NCI-H2107 (cell line): ENCODE data around the gene RXFP1.

Experiments
- DNase-seq: peaks from one replicate; lab custom pipeline; 2025; lab: John Stamatoyannopoulos, UW

The RXFP1 gene

DNA sequence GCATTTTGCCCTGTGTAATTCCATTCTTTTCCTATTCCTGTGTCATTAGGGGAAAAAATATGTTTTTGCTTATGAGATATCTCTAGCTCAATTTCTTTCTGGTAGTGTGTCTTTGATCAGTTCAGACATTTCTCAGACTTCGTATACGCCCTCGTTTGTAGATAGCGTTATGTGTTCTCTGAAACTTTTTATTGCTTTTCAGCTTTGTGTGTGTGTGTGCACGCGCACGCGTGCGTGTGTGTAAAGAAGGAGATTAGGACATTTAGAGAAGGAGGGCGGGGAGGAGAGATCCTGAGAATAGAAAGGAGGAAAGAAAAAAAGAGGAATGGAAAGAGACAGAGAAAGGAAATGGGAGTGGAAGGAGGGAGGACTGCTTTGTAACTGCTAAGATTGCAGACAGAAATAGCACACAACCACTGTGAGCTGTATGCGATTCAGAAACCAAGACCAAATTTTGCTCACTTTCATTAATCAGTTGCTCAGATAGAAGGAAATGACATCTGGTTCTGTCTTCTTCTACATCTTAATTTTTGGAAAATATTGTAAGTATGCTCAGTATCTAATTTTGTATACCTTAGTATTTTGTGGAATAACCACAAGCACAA is at the start of gene RXFP1:
RXFP1 (plus strand) TSS at position 399 of the 605 bp plus-strand sequence; CDS start at position 494, 95 bp downstream.
- DNase-seq: no peak

- DNase-seq: no peak
These were observed 39.9 kb upstream of the RXFP1 start for GRCh38 chr4:158481811-158482210.

DNA sequence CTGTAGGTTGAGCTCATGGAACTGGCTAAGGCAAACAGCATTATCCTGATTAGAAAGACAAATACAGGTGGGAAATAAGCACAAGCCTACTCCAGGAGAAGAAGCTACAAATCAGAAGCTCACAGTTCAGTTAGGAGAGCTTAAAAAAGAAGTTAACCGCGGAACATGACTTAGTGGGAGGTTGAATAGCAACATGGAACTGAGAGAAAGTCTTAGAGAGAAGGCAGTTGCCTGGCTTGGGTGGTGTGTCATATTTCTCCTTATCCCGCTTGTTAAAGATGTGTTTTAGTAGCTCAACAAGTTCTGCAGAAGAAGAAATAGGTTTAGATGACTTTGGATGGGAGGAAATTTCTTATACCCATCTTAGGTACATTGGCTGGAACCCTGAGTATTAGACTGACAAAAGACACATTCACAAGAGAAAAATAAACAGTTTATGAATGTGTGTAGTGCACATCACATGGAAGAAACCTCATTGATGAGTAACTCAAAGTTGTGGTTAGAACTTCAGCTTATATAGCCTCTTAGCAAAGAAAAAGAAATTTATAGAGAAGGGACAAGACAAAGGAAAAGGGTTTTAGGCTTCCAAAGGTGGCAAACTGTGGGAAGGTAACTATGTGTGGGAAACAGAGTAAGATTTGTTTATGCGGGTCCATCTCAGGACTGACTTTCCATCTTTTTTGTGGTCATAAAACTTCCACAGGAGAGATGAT is 37.4 kb upstream of the RXFP1 start:
- no peak for DNase-seq

DNA sequence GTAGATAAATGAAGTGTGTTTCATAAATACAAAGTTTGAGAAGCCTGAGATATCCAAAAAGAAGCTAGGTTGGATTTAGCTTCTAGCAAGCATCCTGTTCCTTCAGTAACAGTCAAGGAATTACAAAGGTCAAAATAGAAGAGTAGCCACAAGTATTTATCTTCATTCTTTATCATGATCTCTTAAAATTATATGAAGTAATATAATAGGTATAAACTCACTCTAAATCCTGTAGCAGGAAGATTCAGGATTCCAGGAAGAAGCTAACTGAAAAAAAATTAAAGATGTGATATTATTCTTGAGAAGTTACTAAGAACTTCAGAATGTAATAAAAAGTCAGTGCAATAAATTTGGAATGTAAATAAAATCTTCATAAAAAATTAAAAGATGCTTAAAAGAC is 31.1 kb upstream of the RXFP1 start:
- DNase-seq: no peak

DNA sequence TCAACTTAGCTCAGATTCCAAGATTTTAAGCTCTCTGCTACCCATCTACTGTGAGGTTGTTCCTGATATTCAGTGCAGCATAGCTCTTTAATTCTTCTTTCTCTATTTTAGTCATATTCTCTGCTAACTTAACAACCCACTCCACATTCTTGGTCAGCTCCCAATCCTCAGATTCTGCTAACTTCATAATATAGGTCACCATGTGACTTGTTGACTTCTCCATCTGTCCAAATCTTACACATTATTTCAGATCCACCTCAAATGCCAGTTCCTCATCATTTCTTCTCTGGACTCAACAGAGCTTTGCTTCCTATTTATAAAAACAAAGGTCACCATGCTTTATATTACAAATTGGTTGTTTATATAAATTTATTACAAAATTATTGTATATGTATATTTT is 29.3 kb upstream of the RXFP1 start:
- no peak for DNase-seq

DNA sequence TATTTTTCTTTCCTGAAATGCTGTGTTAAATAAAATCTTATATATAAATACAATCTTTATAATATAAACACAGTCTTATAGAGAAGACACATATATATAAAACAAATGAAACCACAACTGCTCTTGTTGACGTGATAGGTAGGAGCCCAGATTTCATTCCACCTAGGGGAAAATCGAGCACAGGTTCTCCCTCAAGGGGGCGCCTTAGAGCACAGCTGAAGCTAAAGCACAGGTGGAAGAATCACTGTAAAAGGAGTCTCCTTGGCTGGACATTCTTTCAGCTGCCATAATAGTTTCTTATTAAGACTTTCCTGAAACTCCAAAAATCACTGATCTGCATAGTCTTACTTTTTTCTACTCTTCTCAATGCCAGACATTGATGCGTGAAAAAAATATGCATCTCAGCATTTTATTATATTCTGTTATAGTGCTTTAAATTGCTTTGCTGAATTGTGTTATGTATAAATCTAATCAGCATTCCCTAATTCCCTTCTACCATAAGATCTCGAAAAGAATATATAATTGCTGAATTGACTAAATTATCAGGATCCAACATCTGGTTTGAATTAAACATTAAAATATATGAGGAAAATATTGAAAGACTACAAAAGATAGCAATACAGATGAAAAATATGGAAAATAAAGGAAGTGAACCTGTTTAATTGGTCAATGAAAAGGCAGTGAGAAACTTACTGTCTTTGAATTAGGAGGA is 25.5 kb upstream of the RXFP1 start:
- no peak for DNase-seq

DNA sequence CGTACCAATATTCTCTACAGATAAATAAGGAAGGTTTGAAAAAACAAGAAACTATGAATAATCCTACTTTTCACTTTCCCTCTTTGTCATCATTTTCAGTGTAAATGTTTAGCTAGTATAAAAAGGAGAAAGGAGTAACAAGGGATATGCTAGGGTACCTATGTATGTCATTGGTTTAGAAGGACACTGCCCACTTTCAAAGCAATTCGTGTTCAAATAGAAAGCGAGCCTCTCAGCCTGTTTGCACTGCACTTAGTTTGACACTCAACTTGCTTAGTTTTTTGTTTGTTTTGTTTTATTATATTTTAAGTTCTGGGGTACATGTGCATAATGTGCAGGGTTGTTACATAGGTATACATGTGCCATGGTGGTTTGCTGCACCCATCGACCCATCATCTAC is 21.6 kb upstream of the RXFP1 start:
- no peak for DNase-seq

- no peak for DNase-seq
These were observed 8.4 kb upstream of the RXFP1 start for GRCh38 chr4:158513256-158513655.

DNA sequence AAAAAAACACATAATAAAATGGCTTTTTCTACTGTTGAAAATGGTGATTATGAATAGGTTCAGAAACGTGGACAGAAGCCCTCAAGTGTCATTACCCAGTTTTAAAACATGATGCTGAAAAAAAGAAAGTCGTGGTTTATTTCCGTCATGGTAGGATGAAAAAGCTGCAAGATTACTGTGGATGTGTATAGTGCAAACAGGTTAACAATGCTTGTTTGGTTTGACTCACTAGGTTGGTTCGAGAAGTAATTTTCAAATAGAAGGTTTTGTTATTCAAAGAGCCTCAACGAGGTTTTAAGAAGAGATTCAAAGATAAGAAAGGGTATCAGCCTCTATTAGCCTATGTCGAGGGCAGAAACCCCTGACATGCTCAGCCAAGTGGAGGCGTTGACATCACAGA is 2.5 kb upstream of the RXFP1 start:
- DNase-seq: no peak

DNA sequence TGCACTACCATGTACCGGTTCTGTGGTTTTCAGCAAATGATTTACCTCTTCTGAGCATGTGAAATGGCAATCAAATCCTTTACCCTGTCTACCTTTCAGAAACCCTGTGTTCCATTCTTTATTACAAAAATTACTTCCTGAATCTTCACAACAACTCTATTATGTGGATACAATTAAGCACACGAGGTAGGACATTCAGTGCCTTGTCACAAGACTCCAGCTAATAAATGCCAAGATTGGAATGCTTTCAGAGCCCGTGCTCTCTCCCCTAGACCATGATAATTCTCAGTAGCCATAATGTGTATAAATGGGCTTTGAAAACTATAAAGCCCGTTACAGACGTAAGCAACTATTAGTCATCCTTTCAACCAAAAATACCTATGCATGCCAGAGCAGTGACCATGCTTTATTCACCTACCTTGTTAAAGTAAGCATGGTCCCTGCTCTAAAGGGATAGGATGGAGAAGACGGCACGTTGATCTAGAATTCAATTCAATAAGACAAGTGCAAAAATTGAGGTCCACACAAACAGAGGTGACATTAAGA is 2.4 kb downstream of the RXFP1 start:
- DNase-seq: no peak

DNA sequence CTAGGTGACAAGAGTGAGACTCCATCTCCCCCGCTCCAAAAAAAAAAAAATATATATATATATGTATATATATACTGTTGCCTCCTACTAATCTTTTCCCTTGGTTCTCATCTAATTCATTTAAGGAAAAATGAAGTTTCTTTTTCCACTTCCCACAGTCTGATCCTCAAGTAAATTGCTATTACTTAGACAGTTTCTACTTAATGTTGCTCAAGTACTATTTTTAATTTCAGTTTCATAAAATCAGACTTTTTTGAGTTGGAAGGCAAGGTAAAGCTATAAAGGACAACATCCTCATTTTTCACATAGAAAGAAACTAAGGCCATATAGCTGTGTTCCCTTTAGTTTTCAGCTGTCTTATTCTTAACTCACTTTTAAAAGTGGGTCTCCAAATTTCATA is 5.8 kb downstream of the RXFP1 start:
- no peak for DNase-seq

DNA sequence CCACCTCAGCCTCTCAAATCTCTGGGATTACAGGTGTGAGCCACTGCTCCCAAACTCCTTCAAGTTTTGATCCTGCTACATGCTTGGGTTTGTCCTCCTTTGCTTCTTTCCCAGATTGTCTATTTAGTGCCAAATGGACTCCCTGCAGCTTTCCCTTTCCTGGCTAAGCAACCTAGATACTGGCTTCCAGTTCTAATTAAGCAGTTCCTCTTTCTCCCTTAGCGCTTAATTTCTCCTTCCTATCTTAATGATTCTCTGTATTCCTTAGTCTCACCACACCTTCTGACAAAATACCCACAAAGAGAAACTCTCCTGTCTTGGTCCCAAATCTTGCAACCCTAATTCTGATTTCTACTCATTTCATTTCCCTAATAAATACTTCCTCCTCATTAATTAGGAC is 7.8 kb downstream of the RXFP1 start:
- DNase-seq: no peak

GRCh38 chr4:158530381-158530780 is 8.7 kb downstream of the RXFP1 start:
- DNase-seq: no peak

DNA sequence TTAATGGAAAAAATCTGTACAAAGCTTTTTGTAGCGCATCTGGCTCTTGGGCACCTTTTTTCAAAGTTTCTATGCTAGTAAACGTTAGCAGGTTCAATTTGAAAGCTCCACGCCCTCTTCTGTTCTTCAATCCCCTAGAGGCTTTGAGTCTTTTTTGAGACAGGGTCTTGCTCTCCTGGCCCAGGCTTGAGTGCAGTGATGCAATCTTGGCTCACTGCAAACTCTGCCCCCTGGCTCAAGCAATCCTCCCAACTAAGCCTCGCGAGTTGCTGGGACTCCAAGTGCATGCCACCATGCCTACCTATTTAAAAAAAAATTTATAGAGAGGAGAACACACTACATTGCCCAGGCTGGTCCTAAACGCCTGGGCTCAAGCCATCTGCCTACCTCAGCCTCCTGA is 9.2 kb downstream of the RXFP1 start:
- DNase-seq: no peak

- DNase-seq: no peak
These were observed 11.0 kb downstream of the RXFP1 start for GRCh38 chr4:158532556-158533231.

- DNase-seq: no peak
These were observed 13.0 kb downstream of the RXFP1 start for GRCh38 chr4:158534727-158535126.

- no peak for DNase-seq
These were observed 13.5 kb downstream of the RXFP1 start for GRCh38 chr4:158535130-158535614.

- DNase-seq: no peak
These were observed 15.2 kb downstream of the RXFP1 start for GRCh38 chr4:158536833-158537232.

DNA sequence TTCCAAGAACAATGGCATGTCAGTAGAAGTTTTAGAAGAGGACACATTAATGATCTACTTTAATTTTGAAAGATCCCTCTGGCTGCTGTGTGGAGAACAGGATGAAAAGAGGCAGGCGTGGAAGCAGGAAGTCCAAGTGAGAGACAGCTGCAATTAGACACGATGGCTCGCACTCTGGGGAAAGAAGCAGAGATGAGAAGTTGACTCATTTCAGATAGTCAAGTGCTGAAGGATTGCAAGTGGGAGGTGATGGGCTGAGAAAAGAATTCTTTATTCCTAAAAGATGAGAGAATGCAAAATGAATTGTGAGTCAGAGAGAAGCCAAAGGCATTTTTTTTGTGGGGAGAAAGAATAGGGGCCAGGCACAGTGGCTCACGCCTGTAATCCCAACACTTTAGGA is 16.5 kb downstream of the RXFP1 start:
- DNase-seq: no peak

GRCh38 chr4:158538911-158539310 is 17.2 kb downstream of the RXFP1 start:
- DNase-seq: no peak

DNA sequence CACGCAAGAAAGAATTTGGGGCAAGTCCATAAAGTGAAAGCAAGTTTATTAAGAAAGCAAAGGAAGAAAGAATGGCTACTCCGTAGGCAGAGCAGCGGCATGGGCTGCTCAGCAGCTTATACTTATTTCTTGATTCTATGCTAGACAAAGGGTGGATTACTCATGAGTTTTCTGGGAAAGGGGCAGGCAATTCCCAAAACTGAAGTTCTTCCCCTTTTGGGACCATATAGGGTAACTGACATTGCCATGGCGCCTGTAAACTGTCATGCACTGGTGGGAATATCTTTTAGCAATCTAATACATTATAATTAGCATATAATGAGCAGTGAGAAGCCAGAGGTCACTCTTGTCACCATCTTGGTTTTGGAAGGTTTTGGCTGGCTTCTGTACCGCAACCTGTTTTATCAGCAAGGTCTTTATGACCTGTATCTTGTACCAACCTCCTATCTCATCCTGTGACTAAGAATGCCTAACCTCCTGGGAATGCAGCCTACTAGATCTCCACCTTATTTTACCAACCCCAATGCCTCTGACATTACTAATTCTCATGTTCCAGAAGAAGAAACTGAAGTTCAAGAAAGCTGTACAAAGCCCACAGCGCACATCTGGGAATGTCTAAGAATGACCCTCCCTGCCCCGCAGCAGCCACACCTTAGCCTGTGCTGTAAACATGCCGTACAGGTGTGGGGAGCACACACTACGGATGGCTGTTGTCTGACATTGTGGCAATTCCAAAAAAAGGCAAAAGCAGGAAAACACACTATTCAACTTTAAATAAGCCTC is 18.6 kb downstream of the RXFP1 start:
- no peak for DNase-seq

DNA sequence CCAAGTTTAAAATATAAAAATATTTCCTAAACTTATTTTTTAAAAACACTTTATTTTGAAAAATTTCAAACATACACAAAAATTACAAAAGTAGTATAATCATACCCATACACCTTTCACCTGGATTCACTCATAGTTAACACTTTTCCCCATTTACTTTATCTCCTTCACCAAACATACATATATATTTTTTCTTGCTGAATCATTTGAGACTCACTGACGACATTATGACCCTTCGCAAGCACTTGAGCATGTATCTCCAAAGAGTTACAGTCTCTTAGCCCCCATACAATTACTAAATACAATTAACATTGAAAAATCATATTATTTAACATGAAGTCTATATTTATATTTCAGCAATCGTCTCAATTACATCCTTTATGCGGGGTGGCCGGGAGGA is 19.8 kb downstream of the RXFP1 start:
- no peak for DNase-seq
